ENCODE results near the gene GLE1. TPM values are rescaled to one million over a fixed set of nuclear protein-coding genes. Genes with fewer than 3 reads are reported as not detected.

GLE1 gene
- total and polyA plus RNA-seq, 2 donors (not counting 1 experiment from before 2014, with no cell fraction given): 11.8 to 30.3 TPM

GRCh38 chr9:128550226-128550625, 45.7 kb downstream of the GLE1 start:
- H2AFZ ChIP-seq (ENCODE audit: insufficient read depth, low read depth, low read length, poor library complexity, severe bottlenecking): no peak overlapping the region
- CTCF ChIA-PET: interaction anchor here (0.7 to 1.7 kb wide), 4 partner anchors 9 to 180 kb away, joined by 3 to 4 read pairs (median 3); no protein-coding TSS in a partner anchor

More at GRCh38 chr9:128550226-128550625, 45.7 kb downstream of the GLE1 start:
- Histone ChIP-seq H3K79me2 (ENCODE audit: control insufficient read depth, insufficient read depth, low read length) (peaks cover 25% of the 10 kb centered on the region), H3K4me2 (replicated peaks; ENCODE audit: low read depth, low read length, poor library complexity, severe bottlenecking) (no peak overlapping the region), H3K9me3 (ENCODE audit: control extremely low read depth in 1 of 3, control insufficient read depth in 2 of 3, insufficient read depth in 1 of 3, low read length in 2 of 3) (no peaks in the 10 kb centered on the region), H3K9ac (ENCODE audit: low read length) (no peak overlapping the region), H3K27ac (ENCODE audit: low read length in 2 of 2) (no peak overlapping the region), H3K4me3 (ENCODE audit: control extremely low read depth in 1 of 5, extremely low read depth in 1 of 5, insufficient read depth in 1 of 5, low read depth in 2 of 5, low read length in 4 of 5) (no peak overlapping the region), H3K27me3 (replicated peaks in 1 of 4; ENCODE audit: control extremely low read depth in 1 of 4, control insufficient read depth in 3 of 4, insufficient read depth in 4 of 4, low read length in 3 of 4) (no peaks in the 10 kb centered on the region), H3K36me3 (replicated peaks in 1 of 2; ENCODE audit: control extremely low read depth in 1 of 2, control insufficient read depth in 1 of 2, extremely low read depth in 1 of 2, insufficient read depth in 2 of 2, low read length in 1 of 2) (no peaks in the 10 kb centered on the region), H4K20me1 (ENCODE audit: control insufficient read depth, insufficient read depth, low read length, poor library complexity, severe bottlenecking) (peaks cover 11% of the 10 kb centered on the region), H3K4me1 (ENCODE audit: control insufficient read depth in 2 of 2, insufficient read depth in 2 of 2, low read length in 2 of 2) (peaks cover 25 to 30% of the 10 kb centered on the region in 2 donors)
- POLR2A ChIA-PET: interaction anchor here (0.5 to 0.6 kb wide), 2 partner anchors 214 to 332 kb away, joined by 3 read pairs; no protein-coding TSS in a partner anchor
- WGBS (ENCODE audit: insufficient coverage): no CpG with 5 or more reads among the region's 2 CpGs
- intact Hi-C loops (cut with micrococcal nuclease): loop anchor here (5.0 to 10.0 kb wide), 4 partner anchors 113 to 355 kb away; partner anchors contain the start of genes CIZ1, COQ4, TRUB2 and ZER1
- no peaks in the 10 kb centered on the region for H3K9me3 Mint-ChIP-seq (ENCODE audit: insufficient read depth)
- no peak for DNase-seq
- H3K27ac Mint-ChIP-seq: peak overlapping the region; percentile 52
- H3K4me3 Mint-ChIP-seq: peak overlapping the region; percentile 1
- no peak for TF ChIP-seq CTCF (IDR thresholded peaks at IDR 0.05)
- no peak for TF ChIP-seq EZH2 (IDR thresholded peaks at IDR 0.05; ENCODE audit: borderline replicate concordance, insufficient read depth, low read depth, low read length, poor library complexity, severe bottlenecking)
- peaks cover 9% of the 10 kb centered on the region for H3K4me1 Mint-ChIP-seq
- H3K27me3 Mint-ChIP-seq: no peaks in the 10 kb centered on the region
- ATAC-seq (ENCODE audit: low read depth): no peak

Data from B cell (primary cell).